ENCODE measurements around the gene EPHB1. TPM values are rescaled to one million over a fixed set of nuclear protein-coding genes. Genes with fewer than 3 reads are reported as not detected.

The EPHB1 gene
- total RNA-seq, 4 donors from 2014 or later, result 0.08 to 1.1 (median 0.72) TPM

GRCh38 chr3:134928819-134929218 is 133.8 kb downstream of the EPHB1 start:
- intact Hi-C loops (cut with DNase I), result no loop called here

GRCh38 chr3:134929976-134930375 is 134.9 kb downstream of the EPHB1 start:
- Histone ChIP-seq H3K4me3 (no peak overlapping the region), H3K27me3 (no peaks in the 10 kb centered on the region), H3K4me1 (no peaks in the 10 kb centered on the region), H3K27ac (no peak overlapping the region), H3K36me3 (no peaks in the 10 kb centered on the region), H3K9me3 (no peaks in the 10 kb centered on the region)
- TF ChIP-seq POLR2A (IDR thresholded peaks at IDR 0.05) (no peak), CTCF (IDR thresholded peaks at IDR 0.05) (no peak)
- intact Hi-C loops (cut with DNase I), result no loop called here
- no peak for DNase-seq
- WGBS, 2 donors, result 67 to 89% methylated on average over 2 of the region's 2 CpGs

More at GRCh38 chr3:134928819-134929218, 133.8 kb downstream of the EPHB1 start:
- H3K4me1 ChIP-seq, result no peaks in the 10 kb centered on the region
- H3K4me3 ChIP-seq, result no peak overlapping the region
- DNase-seq, result no peak
- 65 to 86% methylated on average over 3 of the region's 3 CpGs for WGBS, 2 donors
- no peaks in the 10 kb centered on the region for H3K27me3 ChIP-seq
- H3K36me3 ChIP-seq, result no peaks in the 10 kb centered on the region
- no peaks in the 10 kb centered on the region for H3K9me3 ChIP-seq
- no peak overlapping the region for H3K27ac ChIP-seq
- no peak for TF ChIP-seq CTCF (IDR thresholded peaks at IDR 0.05)
- no peak for TF ChIP-seq POLR2A (IDR thresholded peaks at IDR 0.05)

GRCh38 chr3:134931045-134931785 is 136.2 kb downstream of the EPHB1 start:
- Histone ChIP-seq H3K4me1 (no peaks in the 10 kb centered on the region), H3K36me3 (no peaks in the 10 kb centered on the region), H3K27ac (peak overlapping the region in 1 of 4 donors; percentile 10), H3K27me3 (no peaks in the 10 kb centered on the region), H3K4me3 (no peak overlapping the region), H3K9me3 (no peaks in the 10 kb centered on the region)
- 69 to 79% methylated on average over 3 to 5 of the region's 5 CpGs for WGBS, 2 donors
- no peak for DNase-seq
- no peak for TF ChIP-seq CTCF (IDR thresholded peaks at IDR 0.05)
- no peak for TF ChIP-seq POLR2A (IDR thresholded peaks at IDR 0.05)
- intact Hi-C loops (cut with DNase I), result no loop called here

- peak overlapping the region in 2 of 4 donors; percentile 34 to 48 for H3K27ac ChIP-seq
- no peaks in the 10 kb centered on the region for H3K4me1 ChIP-seq
- H3K27me3 ChIP-seq, result no peaks in the 10 kb centered on the region
- no peak for DNase-seq
- 51 to 65% methylated on average over 5 of the region's 6 CpGs for WGBS, 2 donors
- intact Hi-C loops (cut with DNase I), result no loop called here
- no peaks in the 10 kb centered on the region for H3K9me3 ChIP-seq
- no peaks in the 10 kb centered on the region for H3K36me3 ChIP-seq
- H3K4me3 ChIP-seq, result no peak overlapping the region
- TF ChIP-seq CTCF (IDR thresholded peaks at IDR 0.05) (no peak), POLR2A (IDR thresholded peaks at IDR 0.05) (no peak)
Measured at GRCh38 chr3:134932035-134932434, 137.0 kb downstream of the EPHB1 start.

GRCh38 chr3:134933997-134934396 is 138.9 kb downstream of the EPHB1 start:
- Histone ChIP-seq H3K4me1 (no peaks in the 10 kb centered on the region), H3K27ac (no peak overlapping the region), H3K36me3 (no peaks in the 10 kb centered on the region), H3K27me3 (no peaks in the 10 kb centered on the region), H3K4me3 (no peak overlapping the region), H3K9me3 (no peaks in the 10 kb centered on the region)
- DNase-seq, result no peak
- intact Hi-C loops (cut with DNase I), result no loop called here
- TF ChIP-seq POLR2A (IDR thresholded peaks at IDR 0.05), result no peak
- TF ChIP-seq CTCF (IDR thresholded peaks at IDR 0.05), result no peak
- 81 to 91% methylated on average over 4 of the region's 4 CpGs for WGBS, 2 donors

Measured in esophagus squamous epithelium (tissue), 5 donors.